HepG2 (cell line): Measurements from ENCODE around the gene NCOA5. TPM values are rescaled to one million over a fixed set of nuclear protein-coding genes. Genes with fewer than 3 reads are reported as not detected.

Experiments used
- ATAC-seq: fragments of 200-7000 bp; cut with Tn5 transposase; 3 replicates; pipeline ENCODE4 v1.9.1; 2020; ENCODE audit warnings: mild to moderate bottlenecking, moderate library complexity
- BruUV-seq: library from RNA; stranded (reverse); fragments of 400-500 nt; replicated peaks from 2 replicates; lab custom pipeline; 2021; lab: Mats Ljungman, UMichigan
- CTCF ChIA-PET: fragments of 300-600 bp; formaldehyde crosslinking; extraction: SDS; loops from one replicate; lab custom pipeline; 2021; ENCODE audit warnings: low total read pairs, inconsistent platforms, low intra/inter-chr PET ratio; lab: Yijun Ruan, JAX
- POLR2A ChIA-PET: fragments of 350-600 bp; sonication (Branson Sonifier 250); formaldehyde crosslinking; loops from one replicate; lab custom pipeline; 2020; ENCODE audit warnings: antibody characterized with exemption, inconsistent platforms; lab: Yijun Ruan, JAX
- DNase-seq: peaks from one replicate; pipeline ENCODE4 v3.0.0-alpha.2; 2015; ENCODE audit warnings: low spot score
- FAIRE-seq: peaks from 3 replicates; lab custom pipeline; 2011; peaks lifted over from hg19 to GRCh38; lab: Jason Lieb, UNC
- H2AFZ ChIP-seq: one replicate; pipeline ENCODE4 v1.6.1; 2011; ENCODE audit warnings: low read length, inconsistent platforms
- H3K27ac ChIP-seq: fragments of 300-600 bp; 3 replicates; pipeline ENCODE4 v1.8.0; 2011; ENCODE audit warnings: mixed run types, mild to moderate bottlenecking, mixed read lengths, low read length, inconsistent platforms; ENCODE audit not compliant: insufficient read depth; ENCODE audit errors: extremely low read length
- H3K27me3 ChIP-seq, 2 experiments: fragments of 200-600 bp in 1 of 2; 2 replicates in 1 of 2; 3 replicates in 1 of 2; pipeline versions ENCODE4 v1.6.0 to v1.8.0; 2011; ENCODE audit warnings: low read length in 2 of 2, mild to moderate bottlenecking in 2 of 2, moderate library complexity in 2 of 2, inconsistent platforms in 1 of 2; ENCODE audit not compliant: insufficient read depth in 2 of 2, control insufficient read depth in 1 of 2
- H3K36me3 ChIP-seq, 2 experiments: fragments of 200-600 bp in 1 of 2; replicated peaks in 1 of 2; 2 replicates in 1 of 2; 3 replicates in 1 of 2; pipeline versions ENCODE4 v1.5.1 to v1.8.0; 2011; ENCODE audit warnings: low read length in 2 of 2, inconsistent platforms in 1 of 2; ENCODE audit not compliant: insufficient read depth in 2 of 2, control insufficient read depth in 1 of 2
- H3K4me1 ChIP-seq: 2 replicates; pipeline ENCODE4 v1.5.1; 2012; ENCODE audit warnings: low read length, inconsistent platforms; ENCODE audit not compliant: insufficient read depth
- H3K4me2 ChIP-seq: 2 replicates; pipeline ENCODE4 v1.6.0; 2011; ENCODE audit warnings: low read depth, low read length, inconsistent platforms
- H3K4me3 ChIP-seq, 3 experiments: fragments of 200-600 bp in 1 of 3; sonication (generic), shearing (Covaris generic) in 1 of 3; replicated peaks in 1 of 3; 2 replicates each; pipeline ENCODE4 v1.5.1; 2011 to 2016; ENCODE audit warnings: low read length in 3 of 3, inconsistent platforms in 2 of 3, low read depth in 2 of 3, mild to moderate bottlenecking in 2 of 3, control low read depth in 1 of 3, mixed read lengths in 1 of 3; ENCODE audit not compliant: insufficient read depth in 1 of 3
- H3K79me2 ChIP-seq: one replicate; pipeline ENCODE4 v1.6.1; 2011; ENCODE audit warnings: low read length, inconsistent platforms; ENCODE audit not compliant: insufficient read depth
- H3K9ac ChIP-seq: 2 replicates; pipeline ENCODE4 v1.6.0; 2011; ENCODE audit warnings: mild to moderate bottlenecking, low read depth, low read length, inconsistent platforms; ENCODE audit not compliant: insufficient read depth
- H3K9me3 ChIP-seq: 2 replicates; pipeline ENCODE4 v1.5.1; 2012; ENCODE audit warnings: mild to moderate bottlenecking, low read length
- H4K20me1 ChIP-seq: 2 replicates; pipeline ENCODE4 v1.6.0; 2011; ENCODE audit warnings: inconsistent platforms, mild to moderate bottlenecking, low read length, moderate library complexity; ENCODE audit not compliant: insufficient read depth
- ATF1 ChIP-seq: IDR thresholded peaks from 2 replicates; pipeline ENCODE4 v1.6.1; 2016; ENCODE audit warnings: mild to moderate bottlenecking, control low read depth
- IRF2 ChIP-seq: IDR thresholded peaks from 2 replicates; pipeline ENCODE4 v1.6.1; 2018; ENCODE audit warnings: missing genetic modification reagents, missing compliant biosample characterization
- KLF16 ChIP-seq, 2 experiments: sonication (generic) in 1 of 2; formaldehyde crosslinking in 1 of 2; IDR thresholded peaks; 2 replicates each; pipeline versions ENCODE4 v1.6.1 to v1.8.0; 2016 to 2023; ENCODE audit warnings: missing genetic modification reagents in 2 of 2, missing compliant biosample characterization in 1 of 2
- NCOA5 ChIP-seq: sonication (generic); formaldehyde crosslinking; IDR thresholded peaks from 2 replicates; pipeline ENCODE4 v1.4.0; 2020; ENCODE audit warnings: missing genetic modification reagents
- NRL ChIP-seq: sonication (generic); formaldehyde crosslinking; IDR thresholded peaks from 2 replicates; pipeline ENCODE4 v1.5.0; 2020; ENCODE audit warnings: missing genetic modification reagents, mild to moderate bottlenecking, moderate library complexity, borderline replicate concordance
- RBFOX2 ChIP-seq: fragments of 200-400 bp; formaldehyde crosslinking; IDR thresholded peaks from 2 replicates; pipeline ENCODE4 v1.6.1; 2017; ENCODE audit warnings: low read depth, mild to moderate bottlenecking, low read length
- REL ChIP-seq: sonication (generic); formaldehyde crosslinking; conservative IDR thresholded peaks from 2 replicates; pipeline ENCODE4 v1.8.0; 2022; ENCODE audit warnings: mild to moderate bottlenecking, missing genetic modification reagents, moderate library complexity
- SNAI1 ChIP-seq: sonication (generic); formaldehyde crosslinking; IDR thresholded peaks from 2 replicates; pipeline ENCODE4 v1.5.0; 2020; ENCODE audit warnings: mild to moderate bottlenecking, missing genetic modification reagents, borderline replicate concordance
- XRCC5 ChIP-seq: fragments of 200-400 bp; formaldehyde crosslinking; optimal IDR thresholded peaks from 2 replicates; pipeline ENCODE3; 2017; ENCODE audit warnings: mild to moderate bottlenecking, low read length
- ZBTB7A ChIP-seq: sonication (generic); formaldehyde crosslinking; IDR thresholded peaks from 2 replicates; pipeline ENCODE4 v1.8.0; 2022; ENCODE audit warnings: mild to moderate bottlenecking, missing genetic modification reagents
- ZNF30 ChIP-seq: sonication (generic); formaldehyde crosslinking; IDR thresholded peaks from 2 replicates; pipeline ENCODE4 v1.5.0; 2020; ENCODE audit warnings: mild to moderate bottlenecking, missing genetic modification reagents
- ZNF33B ChIP-seq: sonication (generic); formaldehyde crosslinking; IDR thresholded peaks from 2 replicates; pipeline ENCODE4 v1.5.1; 2020; ENCODE audit warnings: mild to moderate bottlenecking, missing genetic modification reagents
- ZNF580 ChIP-seq: IDR thresholded peaks from 2 replicates; pipeline ENCODE4 v1.6.1; 2016; ENCODE audit warnings: low read depth, borderline replicate concordance
- ZNF709 ChIP-seq: sonication (generic); formaldehyde crosslinking; IDR thresholded peaks from 2 replicates; pipeline ENCODE4 v1.5.0; 2020; ENCODE audit warnings: mild to moderate bottlenecking, missing genetic modification reagents
- ZNF782 ChIP-seq: sonication (generic); formaldehyde crosslinking; IDR thresholded peaks from 2 replicates; pipeline ENCODE4 v1.4.0; 2020; ENCODE audit warnings: missing genetic modification reagents, mild to moderate bottlenecking, borderline replicate concordance
- ZSCAN31 ChIP-seq: sonication (generic); formaldehyde crosslinking; IDR thresholded peaks from 2 replicates; pipeline ENCODE4 v1.5.0; 2020; ENCODE audit warnings: low read depth, mild to moderate bottlenecking, missing genetic modification reagents
- WGBS: methylation state at CpG from one replicate; pipeline ENCODE4 v1.1.6; 2017; ENCODE audit warnings: low lambda C conversion rate; 5-methylcytosine and 5-hydroxymethylcytosine counted together
- in situ Hi-C: cut with HindIII; loops from 2 replicates; pipeline ENCODE4 v1.10.0; 2017; ENCODE audit warnings: low pct_unique_long_range_greater_than_20kb; ENCODE audit not compliant: extremely low pct_ligation_motif_present
- intact Hi-C: fragments of 100-400 bp; cut with micrococcal nuclease; formaldehyde crosslinking; loops from one replicate; pipeline ENCODE4 v1.10.0; 2022; ENCODE audit not compliant: unreplicated experiment
- polyA plus RNA-seq, 8 experiments: library from polyadenylated mRNA; depleted of rRNA in 3 of 8; stranded (reverse) in 7 of 8; unstranded in 1 of 8; fragments of >200 nt; fragmentation: Illumina TruSeq in 4 of 8; extraction: Trizol in 4 of 8; gene quantifications; 2 replicates each; pipeline versions ENCODE4 v1.2.1 to v1.2.3, GENCODE V29; 2011 to 2016; ENCODE audit warnings: low read depth in 4 of 8, missing spikeins in 1 of 8, mixed read lengths in 1 of 8; ENCODE audit not compliant: insufficient read depth in 1 of 8
- total RNA-seq, 5 experiments: library from RNA; depleted of rRNA; stranded (reverse); fragments of >200 nt; fragmentation: Illumina TruSeq; extraction: Trizol; gene quantifications; 2 replicates each; pipeline ENCODE4 v1.2.3, GENCODE V29; 2016; ENCODE audit warnings: low read depth in 1 of 5

NCOA5 gene
- total and polyA plus RNA-seq, 2 of the 13 experiments (the other 11 are each of a cell fraction or from before 2014, with no cell fraction given): 16.5 to 28.4 TPM

- TF ChIP-seq ZNF782 (CRISPR knock-in tag): no peak
- no peak for TF ChIP-seq NCOA5
- no peak for TF ChIP-seq KLF16 (CRISPR knock-in tag; IDR thresholded peaks at IDR 0.05)
- no peak for TF ChIP-seq RBFOX2
- no peak for TF ChIP-seq NRL
- TF ChIP-seq ZNF709 (CRISPR knock-in tag): no peak
- no peak for TF ChIP-seq REL (CRISPR knock-in tag)
- TF ChIP-seq ZSCAN31: no peak
- no peak for TF ChIP-seq IRF2 (CRISPR knock-in tag)
- no peak for TF ChIP-seq XRCC5
- no peak for TF ChIP-seq ZNF580 (CRISPR knock-in tag)
These were observed 33.9 kb upstream of the NCOA5 start (continued) for GRCh38 chr20:46123482-46124245.

- H3K9ac ChIP-seq: no peak overlapping the region
- intact Hi-C loops: no loop called here
- DNase-seq (no peak), FAIRE-seq (no peak), ATAC-seq (no peak)
- CTCF ChIA-PET: no interaction called here
- no peak overlapping the region for H3K4me3 ChIP-seq
- no TSS peak for BruUV-seq
- no peak overlapping the region for H2AFZ ChIP-seq
- no peak overlapping the region for H3K27ac ChIP-seq
- in situ Hi-C loops: no loop called here
- no peak overlapping the region for H3K4me2 ChIP-seq
- peaks cover 29% of the 10 kb centered on the region for H3K4me1 ChIP-seq
- H3K79me2 ChIP-seq: no peaks in the 10 kb centered on the region
- H4K20me1 ChIP-seq: no peaks in the 10 kb centered on the region
- H3K36me3 ChIP-seq: no peaks in the 10 kb centered on the region
- no peaks in the 10 kb centered on the region for H3K9me3 ChIP-seq
- H3K27me3 ChIP-seq: peaks cover 0 to 25% of the 10 kb centered on the region in 2 experiments; a peak in 3 of 5 replicates
- TF ChIP-seq ZBTB7A (CRISPR knock-in tag) (0 out of 2 replicates have a peak, but pooled peaks have one; percentile 28), ATF1 (CRISPR knock-in tag) (no peak), SNAI1 (CRISPR knock-in tag) (no peak), ZNF30 (no peak), ZNF33B (no peak)
- 30% methylated on average over 15 of the region's 15 CpGs for WGBS
- POLR2A ChIA-PET: no interaction called here
These were observed 33.0 kb upstream of the NCOA5 start for GRCh38 chr20:46122516-46123481.
